ENCODE measurements around the gene AGK.

Gene AGK

DNA sequence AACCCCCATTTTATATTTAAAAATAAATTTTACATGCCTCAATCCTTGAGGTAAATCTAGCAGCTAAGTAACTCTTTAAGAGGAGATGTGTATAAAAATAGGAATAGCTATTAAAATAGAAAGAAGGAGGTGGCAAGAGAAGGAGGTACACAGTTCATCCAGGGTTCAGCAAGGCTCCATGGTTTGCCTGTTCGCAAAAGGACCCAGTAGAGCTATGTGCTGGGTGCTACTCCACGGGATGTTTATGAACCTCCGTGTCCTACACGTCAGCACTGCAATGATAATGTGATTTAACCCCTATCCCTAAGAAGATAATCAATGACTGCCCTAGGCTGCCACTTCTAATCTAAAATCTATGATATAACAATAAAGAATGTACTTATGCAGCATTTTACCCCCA is 151.7 kb downstream of the AGK start:
- Mint-ChIP-seq H3K9me3 (no peaks in the 10 kb centered on the region), H3K27me3 (peaks cover 9% of the 10 kb centered on the region), H3K4me3 (no peak overlapping the region), H3K27ac (no peak overlapping the region), H3K4me1 (peaks cover 38% of the 10 kb centered on the region)
- no peak for ATAC-seq
- DNase-seq: no peak

DNA sequence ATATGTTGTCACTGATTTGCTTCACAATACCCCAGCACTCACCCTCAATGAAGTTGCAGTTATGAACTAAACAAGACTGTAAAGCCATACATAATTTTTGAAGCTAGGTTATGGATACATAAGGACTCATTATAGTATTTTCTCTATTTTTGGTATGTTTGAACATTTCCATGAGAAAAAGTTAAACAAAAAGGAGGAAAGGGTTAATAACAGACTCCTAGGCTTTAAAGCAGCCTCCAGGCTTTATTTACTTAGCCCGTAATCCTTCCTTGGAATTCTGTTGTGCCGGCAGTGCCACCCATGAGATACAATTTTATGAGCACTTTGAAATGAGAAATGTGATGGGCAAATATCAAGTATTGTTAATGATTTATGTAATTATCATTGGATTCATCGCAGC is 152.9 kb downstream of the AGK start:
- H3K4me1 Mint-ChIP-seq: peaks cover 26% of the 10 kb centered on the region
- no peak overlapping the region for H3K4me3 Mint-ChIP-seq
- H3K27me3 Mint-ChIP-seq: peaks cover 9% of the 10 kb centered on the region
- H3K9me3 Mint-ChIP-seq: no peaks in the 10 kb centered on the region
- DNase-seq (no peak), ATAC-seq (no peak)
- no peak overlapping the region for H3K27ac Mint-ChIP-seq

DNA sequence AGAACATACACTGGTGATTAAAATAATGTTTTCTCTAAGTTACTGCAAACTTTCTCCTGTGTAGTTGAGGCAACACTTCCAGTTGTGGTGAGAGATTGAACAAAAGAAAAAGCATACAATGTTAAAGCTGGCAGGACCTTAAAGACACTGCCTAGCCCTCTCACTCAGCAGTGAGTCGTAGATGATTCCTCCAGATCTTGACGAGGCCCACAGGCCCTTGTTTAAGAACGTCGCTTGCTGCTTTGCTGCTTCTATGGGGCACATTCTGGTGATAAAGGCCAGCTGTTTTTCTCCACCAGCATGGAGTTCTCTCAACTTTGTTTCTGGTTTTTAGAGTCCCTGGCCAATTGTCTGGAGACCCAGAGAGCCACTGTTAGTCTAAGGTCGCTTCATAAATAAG is 153.5 kb downstream of the AGK start:
- H3K27me3 Mint-ChIP-seq: peaks cover 9% of the 10 kb centered on the region
- H3K4me3 Mint-ChIP-seq: no peak overlapping the region
- DNase-seq (no peak), ATAC-seq (no peak)
- H3K27ac Mint-ChIP-seq: no peak overlapping the region
- H3K4me1 Mint-ChIP-seq: peaks cover 20% of the 10 kb centered on the region
- no peaks in the 10 kb centered on the region for H3K9me3 Mint-ChIP-seq
